ENCODE results near the gene CTSK.

DNA sequence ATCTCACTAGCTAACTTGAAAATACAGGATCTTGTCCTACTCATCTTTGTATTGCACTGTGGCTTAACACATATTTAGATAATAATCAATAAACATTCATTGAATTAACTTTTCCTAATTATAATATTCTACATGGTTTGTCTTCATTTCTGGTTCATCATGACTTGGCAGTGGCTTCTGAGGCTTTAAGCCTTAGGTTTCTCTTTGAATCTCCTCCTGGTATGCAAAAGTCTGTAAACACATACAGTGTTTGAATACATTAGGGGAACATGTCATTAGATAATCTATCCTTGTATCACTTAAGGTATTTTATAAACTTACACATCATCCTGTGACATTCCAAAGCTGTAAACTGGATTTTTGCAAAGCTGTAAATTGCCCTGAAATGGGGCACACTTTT, 20.6 kb downstream of the CTSK start:
- TF ChIP-seq RCOR1 (IDR thresholded peaks at IDR 0.05; ENCODE audit: insufficient replicate concordance, low read length) (no peak), FOS (IDR thresholded peaks at IDR 0.05; ENCODE audit: low read depth, low read length) (no peak), CEBPB (IDR thresholded peaks at IDR 0.05; ENCODE audit: low read depth, low read length) (no peak), POLR2A (IDR thresholded peaks at IDR 0.05; ENCODE audit: low read depth, low read length) (no peak), RAD21 (IDR thresholded peaks at IDR 0.05; ENCODE audit: low read length) (no peak)
- TF ChIP-seq, protein P1, sequence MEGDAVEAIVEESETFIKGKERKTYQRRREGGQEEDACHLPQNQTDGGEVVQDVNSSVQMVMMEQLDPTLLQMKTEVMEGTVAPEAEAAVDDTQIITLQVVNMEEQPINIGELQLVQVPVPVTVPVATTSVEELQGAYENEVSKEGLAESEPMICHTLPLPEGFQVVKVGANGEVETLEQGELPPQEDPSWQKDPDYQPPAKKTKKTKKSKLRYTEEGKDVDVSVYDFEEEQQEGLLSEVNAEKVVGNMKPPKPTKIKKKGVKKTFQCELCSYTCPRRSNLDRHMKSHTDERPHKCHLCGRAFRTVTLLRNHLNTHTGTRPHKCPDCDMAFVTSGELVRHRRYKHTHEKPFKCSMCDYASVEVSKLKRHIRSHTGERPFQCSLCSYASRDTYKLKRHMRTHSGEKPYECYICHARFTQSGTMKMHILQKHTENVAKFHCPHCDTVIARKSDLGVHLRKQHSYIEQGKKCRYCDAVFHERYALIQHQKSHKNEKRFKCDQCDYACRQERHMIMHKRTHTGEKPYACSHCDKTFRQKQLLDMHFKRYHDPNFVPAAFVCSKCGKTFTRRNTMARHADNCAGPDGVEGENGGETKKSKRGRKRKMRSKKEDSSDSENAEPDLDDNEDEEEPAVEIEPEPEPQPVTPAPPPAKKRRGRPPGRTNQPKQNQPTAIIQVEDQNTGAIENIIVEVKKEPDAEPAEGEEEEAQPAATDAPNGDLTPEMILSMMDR (conservative IDR thresholded peaks at IDR 0.05; ENCODE audit: low read depth, low read length): no peak
- TF ChIP-seq, protein P2, sequence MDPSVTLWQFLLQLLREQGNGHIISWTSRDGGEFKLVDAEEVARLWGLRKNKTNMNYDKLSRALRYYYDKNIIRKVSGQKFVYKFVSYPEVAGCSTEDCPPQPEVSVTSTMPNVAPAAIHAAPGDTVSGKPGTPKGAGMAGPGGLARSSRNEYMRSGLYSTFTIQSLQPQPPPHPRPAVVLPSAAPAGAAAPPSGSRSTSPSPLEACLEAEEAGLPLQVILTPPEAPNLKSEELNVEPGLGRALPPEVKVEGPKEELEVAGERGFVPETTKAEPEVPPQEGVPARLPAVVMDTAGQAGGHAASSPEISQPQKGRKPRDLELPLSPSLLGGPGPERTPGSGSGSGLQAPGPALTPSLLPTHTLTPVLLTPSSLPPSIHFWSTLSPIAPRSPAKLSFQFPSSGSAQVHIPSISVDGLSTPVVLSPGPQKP (IDR thresholded peaks at IDR 0.05; ENCODE audit: borderline replicate concordance, low read depth, low read length): no peak

Measured in IMR-90 (cell line).